Prostate gland (tissue), 2 donors: Measurements from ENCODE around the gene ANO2. TPM values are rescaled to one million over a fixed set of nuclear protein-coding genes. Genes with fewer than 3 reads are reported as not detected.

ENCODE experiments used
- DNase-seq: peaks from one replicate; pipeline ENCODE4 v3.0.0-alpha.2; 2019; ENCODE audit warnings: low spot score
- H3K27ac ChIP-seq, 2 donors: fragments of 200-600 bp; sonication (generic); 2 replicates each; pipeline ENCODE4 v1.5.1; 2017 to 2019
- H3K27me3 ChIP-seq: fragments of 200-600 bp; sonication (generic); replicated peaks from 2 replicates; pipeline ENCODE4 v1.5.1; 2019; ENCODE audit not compliant: insufficient read depth
- H3K36me3 ChIP-seq, 2 donors: fragments of 200-600 bp; sonication (generic); 1 replicate in 1 of 2; 2 replicates in 1 of 2; pipeline versions ENCODE4 v1.5.1 to v1.8.1; 2017 to 2019
- H3K4me1 ChIP-seq: fragments of 200-600 bp; sonication (generic); replicated peaks from 2 replicates; pipeline ENCODE4 v1.5.1; 2019
- H3K4me3 ChIP-seq, 2 donors: fragments of 200-600 bp; sonication (generic); 2 replicates each; pipeline ENCODE4 v1.5.1; 2017 to 2019
- H3K9me3 ChIP-seq: fragments of 200-600 bp; sonication (generic); 2 replicates; pipeline ENCODE4 v1.5.1; 2017
- CTCF ChIP-seq, 4 experiments: fragments of 200-600 bp in 2 of 4; fragments of 450-650 bp in 2 of 4; sonication (generic) in 2 of 4; IDR thresholded peaks; 1 replicate in 3 of 4; 2 replicates in 1 of 4; pipeline ENCODE4 v1.5.1; 2016 to 2019; ENCODE audit warnings: antibody characterized with exemption in 4 of 4, mild to moderate bottlenecking in 2 of 4, moderate library complexity in 2 of 4
- POLR2A ChIP-seq: fragments of 450-650 bp; IDR thresholded peaks from one replicate; pipeline ENCODE4 v1.6.1; 2016; ENCODE audit warnings: antibody characterized with exemption, mild to moderate bottlenecking
- POLR2AphosphoS5 ChIP-seq: sonication (generic); formaldehyde crosslinking; IDR thresholded peaks from one replicate; pipeline ENCODE4 v1.6.1; 2017; ENCODE audit warnings: antibody characterized with exemption
- WGBS: methylation state at CpG from one replicate; pipeline ENCODE4 v1.1.5; 2018; 5-methylcytosine and 5-hydroxymethylcytosine counted together
- intact Hi-C: fragments of 100-400 bp; cut with DNase I; formaldehyde crosslinking; loops from one replicate; pipeline ENCODE4 v1.14.2; 2022
- total RNA-seq, 2 donors: library from RNA; depleted of rRNA; stranded (reverse); fragments of >200 nt; gene quantifications; one replicate each; pipeline ENCODE4 v1.1.0, GENCODE V29; 2016

The ANO2 gene
- total RNA-seq, 2 donors from 2014 or later, result 0.64 to 7.0 TPM

- WGBS, result 4% methylated on average over 1 of the region's 1 CpG
- Histone ChIP-seq H3K36me3 (no peaks in the 10 kb centered on the region), H3K4me1 (no peaks in the 10 kb centered on the region), H3K27ac (no peak overlapping the region), H3K27me3 (no peaks in the 10 kb centered on the region), H3K4me3 (no peak overlapping the region), H3K9me3 (no peaks in the 10 kb centered on the region)
- intact Hi-C loops, result no loop called here
- TF ChIP-seq POLR2AphosphoS5 (no peak), POLR2A (no peak), CTCF (IDR thresholded peaks at IDR 0.05) (no peak)
- no peak for DNase-seq
Observed at GRCh38 chr12:5650829-5651461, 294.1 kb downstream of the ANO2 start.

- no peaks in the 10 kb centered on the region for H3K27me3 ChIP-seq
- no peaks in the 10 kb centered on the region for H3K4me1 ChIP-seq
- no peak overlapping the region for H3K27ac ChIP-seq
- intact Hi-C loops, result no loop called here
- 64% methylated on average over 2 of the region's 2 CpGs for WGBS
- DNase-seq, result no peak
- TF ChIP-seq POLR2A, result no peak
- TF ChIP-seq CTCF (IDR thresholded peaks at IDR 0.05), result no peak
- TF ChIP-seq POLR2AphosphoS5, result no peak
- no peaks in the 10 kb centered on the region for H3K36me3 ChIP-seq
- no peaks in the 10 kb centered on the region for H3K9me3 ChIP-seq
- no peak overlapping the region for H3K4me3 ChIP-seq
Observed at GRCh38 chr12:5650281-5650680, 294.8 kb downstream of the ANO2 start.

DNA sequence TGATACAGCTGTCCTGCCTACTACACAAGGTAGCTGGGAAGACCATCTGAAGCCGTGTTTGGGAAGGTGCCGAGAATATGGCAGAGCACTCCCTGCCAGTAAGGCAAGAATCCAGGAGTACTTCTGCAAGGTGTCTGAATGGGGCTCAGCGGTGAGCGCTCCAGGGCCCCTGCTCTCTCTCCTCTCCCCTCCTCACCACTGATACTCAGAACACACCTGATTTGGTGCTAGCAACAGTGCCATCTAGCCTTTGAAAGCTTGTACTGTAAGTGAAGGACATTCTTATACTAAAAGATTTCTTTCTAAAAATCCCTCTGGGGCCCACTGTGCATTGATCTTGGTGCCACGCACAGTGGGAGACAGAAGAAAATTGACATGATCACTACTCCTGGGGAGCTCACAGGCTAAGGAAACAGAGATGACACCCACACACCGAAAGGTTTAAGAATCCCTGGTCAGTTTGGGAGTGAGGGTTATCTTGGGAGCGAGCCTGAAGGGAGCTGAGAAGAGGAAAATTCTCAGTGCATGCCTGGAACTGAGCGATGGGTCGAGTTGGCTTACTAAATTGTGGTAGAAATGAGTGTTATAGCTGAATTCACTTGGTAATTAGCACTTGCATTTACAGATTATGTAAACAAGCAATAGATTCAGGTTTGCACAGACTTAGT is 296.2 kb downstream of the ANO2 start:
- intact Hi-C loops, result loop anchor here (5.0 kb wide), 1 partner anchor 217 kb away; the partner anchor contains the start of gene NTF3
- no peak for DNase-seq
- WGBS, result 32% methylated on average over 9 of the region's 9 CpGs

GRCh38 chr12:5643266-5643665 is 301.8 kb downstream of the ANO2 start:
- Histone ChIP-seq H3K27ac (no peak overlapping the region), H3K27me3 (no peaks in the 10 kb centered on the region), H3K4me3 (no peak overlapping the region), H3K36me3 (no peaks in the 10 kb centered on the region), H3K9me3 (no peaks in the 10 kb centered on the region), H3K4me1 (no peaks in the 10 kb centered on the region)
- no peak for DNase-seq
- WGBS, result 61% methylated on average over 2 of the region's 2 CpGs
- TF ChIP-seq POLR2A (no peak), POLR2AphosphoS5 (no peak), CTCF (IDR thresholded peaks at IDR 0.05) (no peak)
- intact Hi-C loops, result no loop called here

More for the DNA sequence above, 296.2 kb downstream of the ANO2 start:
- H3K27me3 ChIP-seq, result no peaks in the 10 kb centered on the region
- H3K36me3 ChIP-seq, result no peaks in the 10 kb centered on the region
- no peaks in the 10 kb centered on the region for H3K4me1 ChIP-seq
- no peak overlapping the region for H3K27ac ChIP-seq
- no peak for TF ChIP-seq POLR2A
- TF ChIP-seq POLR2AphosphoS5, result no peak
- TF ChIP-seq CTCF (IDR thresholded peaks at IDR 0.05), result peak in 2 of 4 experiments; percentile 40 to 45
- no peaks in the 10 kb centered on the region for H3K9me3 ChIP-seq
- H3K4me3 ChIP-seq, result no peak overlapping the region

- WGBS, result 80% methylated on average over 4 of the region's 4 CpGs
- H3K27ac ChIP-seq, result no peak overlapping the region
- DNase-seq, result no peak
- intact Hi-C loops, result no loop called here
- H3K4me3 ChIP-seq, result no peak overlapping the region
- H3K36me3 ChIP-seq, result no peaks in the 10 kb centered on the region
- H3K9me3 ChIP-seq, result no peaks in the 10 kb centered on the region
- no peaks in the 10 kb centered on the region for H3K4me1 ChIP-seq
- TF ChIP-seq CTCF (IDR thresholded peaks at IDR 0.05) (no peak), POLR2A (no peak), POLR2AphosphoS5 (no peak)
- H3K27me3 ChIP-seq, result no peaks in the 10 kb centered on the region
Observed at GRCh38 chr12:5637698-5638097, 307.4 kb downstream of the ANO2 start.
